Medulla oblongata (tissue), 1 donor: ENCODE measurements around the gene APP.
"Not testable (repeated sequence)": the region's sequence is repeated elsewhere in the genome, so short reads cannot be mapped to it uniquely, and the experiment has no call there.

Source experiments
- DNase-seq: peaks from one replicate; pipeline ENCODE4 v3.0.0-alpha.2; 2015; ENCODE audit errors: extremely low spot score

The APP gene

GRCh38 chr21:26099610-26100219 is 70.9 kb downstream of the APP start:
- peak; percentile 37 for DNase-seq

DNA sequence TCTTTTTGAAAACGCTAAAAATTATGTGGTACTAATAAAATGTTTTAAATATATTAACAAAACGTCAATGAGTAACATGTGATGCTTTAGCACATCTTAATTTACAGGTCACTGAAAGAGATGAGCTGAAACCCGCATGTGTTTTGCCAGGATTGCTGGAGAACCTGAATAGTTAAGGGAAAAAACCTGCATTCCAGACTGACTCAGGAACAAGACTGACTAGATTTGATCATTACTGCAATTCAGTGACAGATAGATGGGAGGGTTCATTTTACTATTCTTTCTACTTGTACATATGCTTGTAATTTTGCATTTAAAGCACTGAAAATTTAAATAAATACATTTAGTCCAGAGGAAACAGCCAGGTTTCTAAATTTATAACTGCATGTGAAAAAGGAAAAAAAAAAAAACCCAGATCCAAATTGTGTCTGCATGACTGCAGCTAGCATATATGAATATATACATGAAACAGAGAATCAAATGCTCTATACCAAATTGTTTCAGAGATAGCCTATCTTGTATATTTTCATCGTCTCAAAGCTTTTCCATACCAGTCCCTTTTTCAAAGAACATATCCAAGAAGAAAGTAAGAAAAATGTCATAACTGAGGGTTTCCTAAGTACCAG is 71.7 kb downstream of the APP start:
- no peak for DNase-seq

GRCh38 chr21:26097475-26097874 is 73.1 kb downstream of the APP start:
- no peak for DNase-seq

- no peak for DNase-seq
These were observed 73.8 kb downstream of the APP start for GRCh38 chr21:26096494-26097371.

GRCh38 chr21:26095131-26095530 is 75.4 kb downstream of the APP start:
- no peak for DNase-seq

DNA sequence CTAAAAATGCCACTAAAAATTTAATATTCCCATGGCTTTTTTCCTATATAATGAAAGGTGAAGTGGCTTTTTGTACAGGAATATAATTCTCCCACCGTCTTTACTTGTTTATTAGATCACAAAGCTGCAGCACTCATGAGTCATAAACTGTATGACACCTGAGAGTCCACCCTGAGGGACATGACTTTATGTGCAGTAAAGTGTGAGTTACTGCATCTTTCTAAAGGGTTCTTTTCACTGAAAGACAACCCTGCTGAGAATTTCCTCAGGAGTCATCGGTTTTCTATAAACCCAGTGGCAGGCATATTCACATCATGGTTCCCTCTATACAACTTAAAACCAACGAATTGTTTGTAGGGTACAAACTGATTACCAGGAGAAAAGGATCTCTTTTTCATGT is 77.4 kb downstream of the APP start:
- DNase-seq, result no peak

DNA sequence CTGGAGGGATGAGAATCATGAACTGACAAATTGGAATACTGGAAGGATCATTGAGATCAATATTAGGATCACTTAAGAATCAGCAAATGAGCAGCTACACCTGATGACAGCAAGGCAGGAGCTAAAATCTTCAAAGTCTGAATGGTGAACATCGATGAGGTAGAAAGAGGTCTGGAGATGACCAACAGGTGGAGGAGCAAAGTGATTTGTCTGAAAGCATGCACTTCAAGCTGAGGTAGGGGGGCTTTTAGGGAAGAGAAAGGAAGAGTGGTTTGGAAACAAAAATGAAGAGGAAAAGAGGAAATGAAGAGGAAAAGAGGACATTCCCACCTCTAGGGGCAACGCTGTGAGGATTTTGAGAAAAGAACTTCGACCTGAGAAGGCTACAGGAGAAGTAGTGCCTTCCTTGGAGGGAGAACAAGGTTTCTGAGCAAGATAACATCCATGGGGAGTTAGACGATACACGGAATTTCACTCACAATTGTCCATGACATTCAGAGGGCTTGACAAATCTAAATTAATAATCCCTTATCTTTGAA is 79.0 kb downstream of the APP start:
- no peak for DNase-seq

DNA sequence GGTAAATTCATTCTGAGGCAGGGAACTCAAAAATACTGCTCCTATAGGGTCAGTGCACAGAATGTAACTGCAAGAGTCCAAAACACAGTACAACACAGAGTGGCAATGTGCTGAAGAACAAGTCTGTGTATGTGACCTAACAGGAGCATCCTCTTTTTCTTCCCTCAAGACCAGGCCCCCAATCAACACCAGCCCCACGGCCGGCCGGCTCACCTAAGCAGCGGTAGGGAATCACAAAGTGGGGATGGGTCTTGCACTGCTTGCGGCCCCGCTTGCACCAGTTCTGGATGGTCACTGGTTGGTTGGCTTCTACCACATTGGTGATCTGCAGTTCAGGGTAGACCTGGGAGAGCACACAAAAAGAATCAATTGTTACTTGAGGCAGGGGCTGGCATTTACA is 80.8 kb downstream of the APP start:
- DNase-seq, result no peak

DNA sequence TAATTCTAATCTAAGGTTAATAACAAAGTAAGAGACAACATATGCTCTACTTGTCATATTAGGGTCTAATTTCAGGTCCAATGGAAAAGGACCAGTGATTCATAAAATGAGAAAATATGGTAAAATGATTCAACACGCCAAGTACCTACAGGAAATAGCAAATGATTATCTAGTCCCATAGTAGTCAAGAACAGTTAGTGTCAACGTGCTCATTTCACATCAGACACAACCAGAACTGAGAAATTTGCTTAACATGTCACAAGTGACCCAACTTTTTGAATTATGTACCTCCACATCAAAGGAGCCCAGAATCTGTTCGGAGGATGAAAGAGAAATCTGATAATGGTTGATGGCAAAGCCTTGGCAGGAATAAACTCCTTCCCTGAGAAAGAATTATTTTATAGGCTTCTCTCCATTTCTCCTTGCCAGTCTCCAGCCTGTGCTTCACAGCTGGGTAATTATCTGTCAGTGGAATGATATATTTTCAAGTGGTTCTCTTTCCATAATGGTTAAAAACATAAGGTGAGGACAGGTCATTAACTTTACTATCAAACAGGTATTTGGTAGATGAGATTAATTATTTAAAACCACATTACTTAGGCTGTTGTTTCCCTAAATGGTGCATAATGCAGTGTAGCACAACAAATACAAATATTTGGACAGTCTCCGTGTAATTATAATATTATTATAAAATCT is 83.2 kb downstream of the APP start:
- DNase-seq, result no peak

- DNase-seq, result no peak
These were observed 84.7 kb downstream of the APP start for GRCh38 chr21:26085882-26086281.

- DNase-seq, result no peak
These were observed 85.4 kb downstream of the APP start for GRCh38 chr21:26085127-26085526.

- DNase-seq, result no peak
These were observed 88.0 kb downstream of the APP start for GRCh38 chr21:26082549-26082948.

DNA sequence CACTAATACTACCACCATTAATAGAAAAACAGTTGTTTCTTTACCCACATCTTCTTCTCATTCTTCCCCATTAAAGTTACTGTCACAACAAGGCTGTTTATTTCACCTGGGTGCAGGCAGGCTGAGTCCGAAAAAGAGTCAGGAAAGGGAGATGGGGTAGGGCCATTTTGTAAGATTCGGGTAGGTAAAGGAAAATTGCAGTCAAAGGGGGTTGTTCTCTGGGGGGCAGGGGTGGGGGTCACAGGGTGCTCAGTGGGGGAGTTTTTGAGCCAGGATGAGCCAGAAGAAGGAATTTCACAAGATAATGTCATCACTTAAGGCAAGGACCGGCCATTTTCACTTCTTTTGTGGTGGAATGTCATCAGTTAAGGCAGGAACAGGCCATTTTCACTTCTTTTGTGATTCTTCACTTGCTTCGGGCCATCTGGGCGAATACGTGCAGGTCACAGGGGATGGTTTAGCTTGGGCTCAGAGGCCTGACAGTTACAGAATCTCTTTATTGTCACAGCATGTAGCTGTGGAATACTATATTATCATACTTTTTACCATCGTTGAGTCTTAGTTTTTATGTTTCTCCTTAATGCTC is 89.3 kb downstream of the APP start:
- DNase-seq, result not testable (repeated sequence)

- DNase-seq, result no peak
These were observed 90.4 kb downstream of the APP start for GRCh38 chr21:26080211-26080610.

DNA sequence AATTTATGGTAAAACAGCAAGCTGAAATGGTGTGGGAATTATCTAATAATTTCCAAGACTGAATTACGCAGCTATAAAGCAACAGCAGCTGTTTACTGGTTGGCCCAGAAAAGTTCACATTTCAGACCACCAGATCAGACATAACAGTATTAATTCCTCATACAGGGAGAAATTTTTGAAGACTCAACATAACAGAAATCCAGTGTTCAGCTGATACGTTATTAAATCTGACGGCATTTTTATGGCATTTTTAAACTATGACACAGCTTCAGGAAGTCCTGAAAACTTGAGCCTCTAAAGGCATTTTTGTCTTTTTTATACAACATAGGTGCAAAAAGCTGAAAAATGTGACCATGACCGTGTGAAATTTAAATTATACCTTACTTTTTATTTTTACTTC is 91.2 kb downstream of the APP start:
- DNase-seq, result no peak

GRCh38 chr21:26077521-26077920 is 93.0 kb downstream of the APP start:
- DNase-seq, result no peak

GRCh38 chr21:26072666-26073615 is 97.6 kb downstream of the APP start:
- no peak for DNase-seq

- peak; percentile 32 for DNase-seq
These were observed 99.6 kb downstream of the APP start for GRCh38 chr21:26070822-26071425.

- DNase-seq, result no peak
These were observed 100.4 kb downstream of the APP start for GRCh38 chr21:26070121-26070520.

- no peak for DNase-seq
These were observed 101.8 kb downstream of the APP start for GRCh38 chr21:26068776-26069175.
